CD4-positive, alpha-beta T cell treated with Interleukin-6 at 100 ng/mL for 8 hours (primary cell): ENCODE results near the gene MGST1.
"Not testable (repeated sequence)": the region's sequence is repeated elsewhere in the genome, so short reads cannot be mapped to it uniquely, and the experiment has no call there.

ENCODE experiments used
- DNase-seq: peaks from one replicate; pipeline ENCODE4 v3.0.0-alpha.2; 2020; ENCODE audit warnings: mixed read lengths, low spot score

Gene MGST1

GRCh38 chr12:16352481-16352880, 5.0 kb downstream of the MGST1 start:
- no peak for DNase-seq

- no peak for DNase-seq
Measured at GRCh38 chr12:16358878-16359277, 11.4 kb downstream of the MGST1 start.

- DNase-seq: no peak
Measured at GRCh38 chr12:16359512-16360491, 12.4 kb downstream of the MGST1 start.

- DNase-seq: no peak
Measured at GRCh38 chr12:16361142-16361783, 13.8 kb downstream of the MGST1 start.

GRCh38 chr12:16362550-16362949, 15.1 kb downstream of the MGST1 start:
- no peak for DNase-seq

- no peak for DNase-seq
Measured at GRCh38 chr12:16369156-16369555, 21.7 kb downstream of the MGST1 start.

- DNase-seq: no peak
Measured at GRCh38 chr12:16370096-16370495, 22.7 kb downstream of the MGST1 start.

GRCh38 chr12:16382652-16383312, 35.3 kb downstream of the MGST1 start:
- not testable (repeated sequence) for DNase-seq

- no peak for DNase-seq
Measured at GRCh38 chr12:16384732-16385131, 37.3 kb downstream of the MGST1 start.

GRCh38 chr12:16385782-16386646, 38.6 kb downstream of the MGST1 start:
- DNase-seq: no peak

- no peak for DNase-seq
Measured at GRCh38 chr12:16387919-16388318, 40.5 kb downstream of the MGST1 start.

- no peak for DNase-seq
Measured at GRCh38 chr12:16389594-16389993, 42.1 kb downstream of the MGST1 start.

GRCh38 chr12:16392846-16393535, 45.5 kb downstream of the MGST1 start:
- no peak for DNase-seq

GRCh38 chr12:16399101-16399500, 51.7 kb downstream of the MGST1 start:
- no peak for DNase-seq

- not testable (repeated sequence) for DNase-seq
Measured at GRCh38 chr12:16401835-16402234, 54.4 kb downstream of the MGST1 start.

- no peak for DNase-seq
Measured at GRCh38 chr12:16407346-16407745, 59.9 kb downstream of the MGST1 start.
